HFFc6 (cell line): ENCODE results near the gene RASAL2. TPM values are rescaled to one million over a fixed set of nuclear protein-coding genes. Genes with fewer than 3 reads are reported as not detected.

Experiments
- DNase-seq: peaks from one replicate; pipeline ENCODE4 v3.0.0-alpha.2; 2018
- H3K27ac Mint-ChIP-seq: 2 replicates; pipeline ENCODE4 v1.8.0; 2020; ENCODE audit warnings: mild to moderate bottlenecking, mixed read lengths
- H3K27me3 Mint-ChIP-seq: 2 replicates; pipeline ENCODE4 v1.8.0; 2021; ENCODE audit warnings: mild to moderate bottlenecking, moderate library complexity, mixed read lengths; ENCODE audit not compliant: insufficient read depth
- H3K36me3 Mint-ChIP-seq: 2 replicates; pipeline ENCODE4 v1.8.0; 2021; ENCODE audit warnings: low read depth, mixed read lengths
- H3K4me1 Mint-ChIP-seq: 2 replicates; pipeline ENCODE4 v1.8.0; 2020; ENCODE audit warnings: low read depth, mixed read lengths
- H3K4me3 Mint-ChIP-seq: 2 replicates; pipeline ENCODE4 v1.8.0; 2020; ENCODE audit warnings: mild to moderate bottlenecking, moderate library complexity, mixed read lengths
- H3K9me3 Mint-ChIP-seq: 2 replicates; pipeline ENCODE4 v1.8.0; 2020; ENCODE audit warnings: mild to moderate bottlenecking, mixed read lengths
- CTCF ChIP-seq: fragments of 200-600 bp; sonication (generic); IDR thresholded peaks from 2 replicates; pipeline ENCODE4 v1.5.0; 2021; ENCODE audit warnings: antibody characterized with exemption, mild to moderate bottlenecking
- total RNA-seq, 6 experiments: library from RNA; stranded (reverse); fragmentation: NEBNext Ultra II Directional; extraction: Animal tissue kit (Norgen Biotek cat#: 25700); gene quantifications; 2 replicates in 1 of 6; 3 replicates in 5 of 6; pipeline ENCODE4 v1.2.3, GENCODE V29; 2021

The RASAL2 gene
- total RNA-seq, 6 experiments from 2014 or later, result 21.2 to 30.7 (median 24.4) TPM

GRCh38 chr1:178405137-178405536, 311.2 kb downstream of the RASAL2 start:
- peaks cover 28% of the 10 kb centered on the region for H3K36me3 Mint-ChIP-seq
- no peak for TF ChIP-seq CTCF
- H3K27me3 Mint-ChIP-seq, result no peaks in the 10 kb centered on the region; the same call in 1 of the 2 replicates
- H3K4me1 Mint-ChIP-seq, result peaks cover 6% of the 10 kb centered on the region
- peaks cover 9% of the 10 kb centered on the region for H3K9me3 Mint-ChIP-seq
- DNase-seq, result no peak
- no peak overlapping the region for H3K27ac Mint-ChIP-seq
- H3K4me3 Mint-ChIP-seq, result no peak overlapping the region

DNA sequence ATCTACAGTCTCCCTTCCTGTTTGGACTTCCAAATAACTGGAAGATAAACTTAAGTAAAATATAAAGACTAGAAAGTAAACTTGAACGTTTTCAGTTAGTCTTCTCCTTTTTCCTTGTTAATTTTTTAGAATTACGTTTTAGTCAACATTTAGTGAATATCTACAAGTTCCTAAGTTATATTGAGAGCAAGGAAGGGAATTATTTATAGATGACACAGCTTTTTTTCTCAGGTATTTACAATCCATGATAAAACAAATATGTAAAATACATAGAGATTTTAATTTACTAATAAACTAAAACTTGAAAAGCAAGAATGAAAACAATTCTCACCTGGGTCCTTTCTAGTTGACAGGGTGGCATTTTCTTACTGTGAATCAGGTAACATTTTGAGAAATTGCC, 313.3 kb downstream of the RASAL2 start:
- Mint-ChIP-seq H3K36me3 (peaks cover 38% of the 10 kb centered on the region), H3K9me3 (peaks cover 9% of the 10 kb centered on the region), H3K4me3 (no peak overlapping the region), H3K27me3 (no peaks in the 10 kb centered on the region; the same call in 1 of the 2 replicates), H3K4me1 (peaks cover 9% of the 10 kb centered on the region), H3K27ac (no peak overlapping the region)
- no peak for TF ChIP-seq CTCF
- DNase-seq, result no peak

GRCh38 chr1:178407655-178408054, 313.8 kb downstream of the RASAL2 start:
- Mint-ChIP-seq H3K4me1 (peaks cover 12% of the 10 kb centered on the region), H3K27me3 (no peaks in the 10 kb centered on the region; the same call in 1 of the 2 replicates), H3K36me3 (peaks cover 38% of the 10 kb centered on the region), H3K9me3 (peaks cover 9% of the 10 kb centered on the region), H3K27ac (no peak overlapping the region), H3K4me3 (no peak overlapping the region)
- no peak for TF ChIP-seq CTCF
- DNase-seq, result no peak

DNA sequence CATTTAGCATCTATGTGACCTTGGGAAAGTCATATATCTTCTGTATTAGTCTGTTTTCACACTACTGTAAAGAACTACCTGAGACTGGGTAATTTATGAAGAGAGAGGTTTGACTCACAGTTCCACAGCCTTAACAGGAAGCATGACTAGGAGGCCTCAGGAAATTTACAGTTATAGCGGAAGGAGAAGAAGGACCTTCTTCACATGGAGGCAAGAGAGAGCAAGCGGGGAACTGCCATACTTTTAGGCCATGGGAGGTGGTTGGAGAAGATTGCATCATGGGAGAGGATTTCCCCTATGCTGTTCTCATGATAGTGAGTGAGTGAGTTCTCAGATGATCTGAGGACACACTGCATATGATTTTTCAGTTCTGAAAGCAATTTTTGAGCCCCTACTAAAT, 315.0 kb downstream of the RASAL2 start:
- no peak overlapping the region for H3K4me3 Mint-ChIP-seq

GRCh38 chr1:178409541-178409940, 315.6 kb downstream of the RASAL2 start:
- peaks cover 9% of the 10 kb centered on the region for H3K9me3 Mint-ChIP-seq
- H3K4me3 Mint-ChIP-seq, result no peak overlapping the region
- TF ChIP-seq CTCF, result no peak
- DNase-seq, result no peak
- H3K27me3 Mint-ChIP-seq, result no peaks in the 10 kb centered on the region; the same call in 1 of the 2 replicates
- H3K27ac Mint-ChIP-seq, result no peak overlapping the region
- H3K36me3 Mint-ChIP-seq, result peaks cover 38% of the 10 kb centered on the region
- peaks cover 12% of the 10 kb centered on the region for H3K4me1 Mint-ChIP-seq

More for the DNA sequence above, 315.0 kb downstream of the RASAL2 start:
- Mint-ChIP-seq H3K27ac (no peak overlapping the region), H3K27me3 (no peaks in the 10 kb centered on the region; the same call in 1 of the 2 replicates), H3K4me1 (peaks cover 12% of the 10 kb centered on the region), H3K36me3 (peaks cover 38% of the 10 kb centered on the region), H3K9me3 (peaks cover 9% of the 10 kb centered on the region)
- no peak for DNase-seq
- no peak for TF ChIP-seq CTCF
